GM12874 (cell line): ENCODE results near the gene LATS2.

Source experiments
- CTCF ChIP-seq: IDR thresholded peaks from 2 replicates; pipeline ENCODE4 v1.5.1; 2011; ENCODE audit warnings: low read depth, mild to moderate bottlenecking, control low read depth, low read length, moderate library complexity; ENCODE audit not compliant: insufficient read depth

The LATS2 gene

GRCh38 chr13:20942938-20943559, 118.3 kb downstream of the LATS2 start:
- no peak for TF ChIP-seq CTCF

GRCh38 chr13:20940083-20940482, 121.3 kb downstream of the LATS2 start:
- no peak for TF ChIP-seq CTCF

- no peak for TF ChIP-seq CTCF
These were observed 121.7 kb downstream of the LATS2 start for GRCh38 chr13:20939662-20940061.

GRCh38 chr13:20938302-20938701, 123.1 kb downstream of the LATS2 start:
- TF ChIP-seq CTCF = no peak

- TF ChIP-seq CTCF = no peak
These were observed 133.7 kb downstream of the LATS2 start for GRCh38 chr13:20927596-20928257.

DNA sequence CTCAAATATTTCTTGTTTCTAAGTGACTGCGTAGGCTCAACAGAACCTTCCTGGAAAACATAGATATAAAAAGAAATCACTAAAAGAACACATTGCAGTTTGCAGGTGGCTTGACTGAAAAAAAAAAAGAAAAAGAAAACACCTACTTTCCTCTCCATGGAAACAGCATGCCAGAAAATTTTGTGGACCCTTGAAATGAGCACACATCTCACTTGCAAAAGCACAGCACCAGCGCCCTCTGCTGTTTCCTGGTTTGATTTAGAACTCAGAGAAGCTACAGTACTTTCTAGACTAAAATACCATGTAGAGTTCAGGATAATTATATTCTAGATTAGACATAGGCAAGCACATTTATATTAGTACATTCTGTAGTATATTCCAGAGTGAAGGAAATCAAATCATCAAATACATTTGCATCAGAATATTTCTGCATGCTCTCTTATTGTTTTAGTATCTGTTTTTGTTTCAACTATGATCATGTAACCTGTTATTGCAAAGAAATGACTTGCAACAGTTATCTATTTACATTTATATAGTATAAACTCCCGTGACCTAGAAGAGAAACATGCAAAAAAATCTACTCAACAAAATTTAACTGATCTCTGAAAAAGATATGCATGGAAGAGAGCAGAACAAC, 136.5 kb downstream of the LATS2 start:
- peak; percentile 57 for TF ChIP-seq CTCF

DNA sequence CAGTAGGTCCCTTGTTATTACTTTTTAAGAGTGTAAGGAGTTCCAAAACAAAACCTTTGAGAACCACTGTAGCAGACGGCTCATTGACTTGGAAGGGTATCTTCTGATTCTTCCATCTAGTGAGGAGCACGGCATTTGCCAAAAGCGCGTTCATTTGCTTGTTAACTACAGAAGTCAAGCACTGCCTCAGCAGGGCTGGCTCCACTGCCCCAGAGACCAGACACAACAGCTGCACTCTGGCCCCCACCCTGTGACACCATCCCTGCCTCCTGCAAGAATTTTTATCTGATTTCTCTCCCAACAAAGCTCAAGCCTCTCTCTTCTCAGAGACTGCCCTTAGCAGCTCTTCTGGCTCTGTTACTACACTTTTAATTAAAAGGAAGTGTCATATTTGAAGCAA, 138.1 kb downstream of the LATS2 start:
- no peak for TF ChIP-seq CTCF
